Measurements from ENCODE around the gene AP2M1. TPM values are rescaled to one million over a fixed set of nuclear protein-coding genes. Genes with fewer than 3 reads are reported as not detected.

AP2M1 gene
- total RNA-seq, 1 experiment from 2014 or later, result 667 TPM

DNA sequence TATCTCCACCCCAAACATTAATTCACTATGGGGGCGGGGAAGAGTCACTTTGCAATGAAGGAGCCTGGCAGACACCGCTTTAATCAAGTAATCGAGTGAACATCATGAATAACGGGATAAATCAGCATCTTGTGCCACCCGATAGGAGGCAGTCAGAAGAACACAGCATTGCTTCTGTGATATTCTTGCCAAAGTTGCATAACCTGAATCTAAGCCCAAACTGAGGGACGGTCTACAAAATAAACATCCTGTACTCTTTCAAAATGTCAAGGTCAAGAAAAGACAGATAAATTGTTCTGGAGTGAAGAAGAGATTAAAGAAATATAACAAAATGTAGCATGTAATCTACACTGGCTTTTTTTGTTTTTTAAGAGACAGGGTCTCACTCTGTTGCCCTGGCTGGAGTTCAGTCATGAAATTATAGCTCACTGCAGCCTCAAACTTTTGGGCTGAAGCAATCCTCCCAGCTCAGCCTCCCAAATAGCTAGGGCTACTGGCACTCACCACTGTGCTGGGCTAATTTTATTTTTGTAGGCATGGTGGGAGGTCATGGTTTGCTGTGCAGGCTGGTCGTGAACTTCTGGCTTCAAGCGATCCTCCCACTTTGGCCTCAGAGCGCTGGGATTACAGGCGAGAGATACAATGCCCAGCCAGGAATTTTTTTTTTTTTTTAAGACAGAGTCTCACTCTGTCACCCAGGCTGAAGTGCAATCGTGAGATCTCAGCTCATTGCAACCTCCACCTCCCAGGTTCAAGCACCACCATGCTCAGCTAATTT lies 34.7 kb downstream of the AP2M1 start:
- no peak for DNase-seq
- H3K27me3 ChIP-seq (ENCODE audit: control insufficient read depth, insufficient read depth, low read length), result no peaks in the 10 kb centered on the region
- no peak overlapping the region for H3K4me3 ChIP-seq (ENCODE audit: insufficient read depth, low read depth, low read length)
- no peaks in the 10 kb centered on the region for H3K36me3 ChIP-seq (replicated peaks; ENCODE audit: control insufficient read depth, insufficient read depth, low read length)

DNA sequence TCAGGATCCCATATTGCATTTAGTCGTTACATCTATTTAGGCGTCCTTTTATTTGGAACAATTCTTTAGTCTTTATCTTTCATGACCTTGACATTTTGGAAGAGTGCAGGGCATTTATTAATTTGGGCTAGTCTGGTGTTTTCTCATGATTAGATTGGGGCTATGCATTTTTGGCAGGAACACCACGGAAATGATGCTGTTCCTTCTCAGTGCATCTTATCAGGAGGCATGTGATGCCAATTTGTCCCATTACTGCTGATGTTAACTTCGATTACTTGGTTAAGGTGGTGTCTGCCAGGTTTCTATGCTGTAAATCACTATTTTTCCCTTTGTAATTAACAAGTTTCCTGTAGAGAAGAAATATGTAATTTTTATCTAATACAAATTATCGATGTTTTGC lies 36.6 kb downstream of the AP2M1 start:
- Histone ChIP-seq H3K4me3 (ENCODE audit: insufficient read depth, low read depth, low read length) (no peak overlapping the region), H3K36me3 (replicated peaks; ENCODE audit: control insufficient read depth, insufficient read depth, low read length) (no peaks in the 10 kb centered on the region), H3K27me3 (ENCODE audit: control insufficient read depth, insufficient read depth, low read length) (no peaks in the 10 kb centered on the region)
- no peak for DNase-seq

DNA sequence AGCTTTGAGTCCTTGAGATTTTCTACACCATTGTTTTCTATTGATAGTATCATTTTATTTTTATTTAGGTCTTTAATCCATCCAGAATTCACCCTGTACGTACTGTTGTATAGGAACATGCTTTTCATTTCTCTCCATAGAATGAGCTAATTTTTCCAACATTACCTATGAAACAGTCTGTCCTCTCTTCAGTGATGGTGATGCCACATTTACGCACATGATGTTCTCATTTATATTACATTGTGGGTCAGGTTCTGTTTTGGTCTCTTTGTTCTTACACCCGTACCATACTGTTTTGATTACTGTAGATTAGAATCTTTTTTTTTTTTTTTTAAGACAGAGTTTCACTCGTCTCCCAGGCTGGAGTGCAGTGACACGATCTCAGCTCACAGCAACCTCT lies 37.1 kb downstream of the AP2M1 start:
- DNase-seq, result no peak
- H3K4me3 ChIP-seq (ENCODE audit: insufficient read depth, low read depth, low read length), result no peak overlapping the region
- H3K36me3 ChIP-seq (replicated peaks; ENCODE audit: control insufficient read depth, insufficient read depth, low read length), result no peaks in the 10 kb centered on the region
- H3K27me3 ChIP-seq (ENCODE audit: control insufficient read depth, insufficient read depth, low read length), result no peaks in the 10 kb centered on the region

DNA sequence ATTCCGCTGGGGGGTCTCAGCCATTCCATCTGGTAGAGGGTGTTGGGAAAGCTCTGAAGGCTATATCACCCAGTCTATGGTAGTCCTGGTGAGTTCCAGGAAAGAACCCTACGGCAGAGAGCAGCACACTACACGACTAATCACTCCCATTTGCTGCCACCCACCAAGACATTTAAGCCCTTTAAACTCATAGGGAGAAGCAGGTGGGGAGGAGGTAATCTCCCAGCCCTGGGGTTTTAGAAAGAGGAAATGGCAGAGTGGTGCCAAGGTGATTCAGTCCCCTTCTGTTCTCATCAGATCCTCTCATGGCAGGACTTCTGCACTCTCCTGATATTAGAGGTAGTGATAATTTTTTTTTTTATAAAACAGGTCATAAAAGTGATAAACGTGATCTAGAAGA lies 44.2 kb downstream of the AP2M1 start:
- Histone ChIP-seq H3K27me3 (ENCODE audit: control insufficient read depth, insufficient read depth, low read length) (no peaks in the 10 kb centered on the region), H3K4me3 (ENCODE audit: insufficient read depth, low read depth, low read length) (no peak overlapping the region), H3K36me3 (replicated peaks; ENCODE audit: control insufficient read depth, insufficient read depth, low read length) (no peaks in the 10 kb centered on the region)
- DNase-seq, result no peak

DNA sequence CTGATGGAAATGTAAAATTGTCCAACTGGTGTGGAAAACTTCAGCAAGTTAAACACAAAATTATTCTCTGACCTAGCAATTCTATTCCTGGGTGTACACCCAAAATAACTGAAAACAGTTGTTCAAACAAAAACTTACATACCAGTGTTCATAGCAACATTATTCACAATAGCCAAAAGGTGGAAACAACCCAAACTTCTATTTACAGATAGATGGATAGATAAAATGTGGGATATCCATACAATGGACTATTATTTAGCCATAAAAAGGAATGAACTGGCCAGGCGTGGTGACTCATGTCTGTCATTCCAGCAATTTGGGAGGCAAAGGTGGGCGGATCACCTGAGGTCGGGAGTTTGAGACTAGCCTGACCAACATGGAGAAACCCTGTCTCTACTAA lies 47.9 kb downstream of the AP2M1 start:
- Histone ChIP-seq H3K27me3 (ENCODE audit: control insufficient read depth, insufficient read depth, low read length) (peaks cover 3% of the 10 kb centered on the region), H3K36me3 (replicated peaks; ENCODE audit: control insufficient read depth, insufficient read depth, low read length) (no peaks in the 10 kb centered on the region), H3K4me3 (ENCODE audit: insufficient read depth, low read depth, low read length) (no peak overlapping the region)
- no peak for DNase-seq

DNA sequence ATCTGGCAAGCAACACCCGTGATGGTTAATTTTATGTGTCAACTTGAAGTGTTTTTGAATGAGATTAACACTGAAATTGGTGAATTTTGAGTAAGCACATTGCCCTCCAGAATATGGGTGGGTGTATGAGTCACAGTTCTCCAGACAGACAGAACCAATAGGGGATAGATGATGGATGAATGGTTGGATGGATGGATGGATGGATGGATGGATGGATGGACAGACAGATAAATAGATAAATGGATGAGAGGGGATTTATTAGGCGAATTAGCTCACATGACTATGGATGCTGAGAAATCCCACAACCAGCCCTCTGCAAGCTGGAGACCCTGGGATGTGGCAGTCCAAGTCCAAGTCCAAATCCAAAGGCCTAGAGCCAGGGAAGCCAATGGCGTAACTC lies 49.3 kb downstream of the AP2M1 start:
- Histone ChIP-seq H3K27me3 (ENCODE audit: control insufficient read depth, insufficient read depth, low read length) (peaks cover 17% of the 10 kb centered on the region), H3K36me3 (replicated peaks; ENCODE audit: control insufficient read depth, insufficient read depth, low read length) (no peaks in the 10 kb centered on the region), H3K4me3 (ENCODE audit: insufficient read depth, low read depth, low read length) (no peak overlapping the region)
- DNase-seq, result no peak

DNA sequence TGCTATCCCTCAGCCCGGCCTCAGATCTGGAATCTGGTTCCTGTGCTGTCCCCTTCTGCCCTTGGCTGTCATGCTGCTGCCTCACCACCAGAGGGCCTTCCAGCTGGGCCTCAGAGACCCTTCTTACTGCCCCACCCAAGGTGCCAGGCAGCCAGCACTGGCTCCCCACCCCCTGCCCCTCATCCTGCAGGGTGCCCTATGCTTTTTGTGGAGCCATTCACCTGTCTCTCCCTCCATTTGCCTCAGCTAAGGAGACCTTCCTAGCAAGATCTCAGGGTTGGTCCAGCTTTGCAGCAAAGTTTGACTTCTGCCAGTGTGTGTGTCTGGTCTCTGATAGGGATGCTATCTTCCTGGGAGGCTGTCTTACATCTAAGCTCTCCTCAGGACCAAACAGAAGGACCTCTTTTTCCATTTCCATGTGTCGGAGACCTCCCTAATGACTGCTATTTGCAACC lies 52.9 kb downstream of the AP2M1 start:
- H3K4me3 ChIP-seq (ENCODE audit: insufficient read depth, low read depth, low read length), result no peak overlapping the region
- peak; percentile 89 for DNase-seq
- no peaks in the 10 kb centered on the region for H3K36me3 ChIP-seq (replicated peaks; ENCODE audit: control insufficient read depth, insufficient read depth, low read length)
- peaks cover 52% of the 10 kb centered on the region for H3K27me3 ChIP-seq (ENCODE audit: control insufficient read depth, insufficient read depth, low read length)

DNA sequence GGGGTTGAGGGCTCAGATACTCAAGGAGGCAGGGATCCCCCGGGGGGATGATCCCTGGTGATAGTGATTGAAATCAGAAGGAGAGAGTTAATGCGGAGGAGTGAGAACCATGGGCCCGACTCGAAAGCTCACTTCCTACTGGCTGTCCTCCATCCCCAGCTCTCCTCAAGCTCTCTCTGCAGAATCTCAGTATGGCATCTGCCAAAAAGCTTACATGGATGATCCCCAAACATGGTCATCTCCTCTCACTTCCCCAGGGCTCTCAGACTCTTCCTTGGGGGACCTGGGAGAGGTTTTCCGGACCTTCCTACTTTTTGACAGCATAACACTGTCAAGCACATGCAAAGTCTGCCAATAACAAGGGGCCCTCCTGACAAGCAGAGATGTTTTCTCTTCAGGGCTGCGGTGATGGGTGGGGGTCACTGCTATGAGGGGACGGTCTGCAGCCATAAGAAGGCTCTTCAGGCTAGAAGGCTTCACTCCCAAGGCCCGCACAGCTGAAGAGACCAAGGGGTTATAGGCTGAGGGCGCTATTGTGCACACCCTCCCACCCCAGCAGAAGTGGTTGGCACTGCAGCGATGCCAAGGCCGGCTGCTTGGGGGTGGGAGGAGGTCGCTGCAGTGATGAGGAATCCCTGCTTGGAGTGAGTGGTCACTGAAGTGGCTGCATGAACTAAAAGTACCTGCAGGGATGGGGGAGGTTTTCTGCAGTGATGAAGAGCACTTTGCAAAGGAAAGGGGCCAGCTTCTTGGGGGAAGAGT lies 53.9 kb downstream of the AP2M1 start:
- Histone ChIP-seq H3K27me3 (ENCODE audit: control insufficient read depth, insufficient read depth, low read length) (peaks cover 58% of the 10 kb centered on the region), H3K36me3 (replicated peaks; ENCODE audit: control insufficient read depth, insufficient read depth, low read length) (no peaks in the 10 kb centered on the region), H3K4me3 (ENCODE audit: insufficient read depth, low read depth, low read length) (no peak overlapping the region; the same call in 1 of the 2 replicates)
- no peak for DNase-seq

DNA sequence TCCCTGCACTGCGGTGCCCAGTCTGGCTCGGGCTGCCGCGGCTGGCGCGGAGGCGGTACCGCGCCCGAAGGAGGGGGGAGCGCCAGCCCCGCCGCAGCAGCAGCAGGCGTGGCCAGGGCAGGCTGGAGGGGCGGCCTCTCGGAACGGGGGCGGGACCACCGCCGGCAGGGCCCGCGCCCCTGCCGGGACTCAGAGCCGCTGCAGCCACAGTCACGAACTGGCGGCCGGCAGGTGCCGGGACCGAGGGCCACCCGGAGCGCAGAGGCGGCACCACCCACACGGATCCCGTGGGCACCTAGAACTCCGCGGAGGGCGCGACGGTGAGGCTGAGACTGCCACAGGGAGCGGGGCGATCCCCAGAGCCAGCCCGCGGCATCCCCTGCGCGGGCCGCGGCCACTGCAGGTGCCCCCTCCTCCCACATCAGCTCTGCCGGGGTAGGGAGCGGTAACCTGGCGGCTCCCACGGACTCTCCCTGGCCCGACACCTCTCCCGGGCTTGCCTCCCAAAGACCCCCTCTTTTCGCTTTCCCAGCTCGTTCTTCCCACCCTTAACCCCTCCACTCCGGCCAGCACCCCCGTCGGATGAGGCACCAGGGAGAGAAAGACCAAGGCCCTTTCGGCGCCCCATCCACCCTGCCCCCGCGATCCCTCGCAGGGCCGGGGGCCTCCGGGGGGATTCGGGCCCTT lies 54.9 kb downstream of the AP2M1 start, which contains the start of gene VWA5B2:
TSS of gene VWA5B2 (plus strand) at position 192 of the 687 bp plus-strand sequence. CDS start 944 bp downstream, outside the sequence.
- DNase-seq, result peak; percentile 99
- H3K4me3 ChIP-seq (ENCODE audit: insufficient read depth, low read depth, low read length), result peak within 1 kb of the TSS; percentile 45
- peaks cover 58% of the 10 kb centered on the region for H3K27me3 ChIP-seq (ENCODE audit: control insufficient read depth, insufficient read depth, low read length)
- H3K36me3 ChIP-seq (replicated peaks; ENCODE audit: control insufficient read depth, insufficient read depth, low read length), result no peaks in the 10 kb centered on the region

DNA sequence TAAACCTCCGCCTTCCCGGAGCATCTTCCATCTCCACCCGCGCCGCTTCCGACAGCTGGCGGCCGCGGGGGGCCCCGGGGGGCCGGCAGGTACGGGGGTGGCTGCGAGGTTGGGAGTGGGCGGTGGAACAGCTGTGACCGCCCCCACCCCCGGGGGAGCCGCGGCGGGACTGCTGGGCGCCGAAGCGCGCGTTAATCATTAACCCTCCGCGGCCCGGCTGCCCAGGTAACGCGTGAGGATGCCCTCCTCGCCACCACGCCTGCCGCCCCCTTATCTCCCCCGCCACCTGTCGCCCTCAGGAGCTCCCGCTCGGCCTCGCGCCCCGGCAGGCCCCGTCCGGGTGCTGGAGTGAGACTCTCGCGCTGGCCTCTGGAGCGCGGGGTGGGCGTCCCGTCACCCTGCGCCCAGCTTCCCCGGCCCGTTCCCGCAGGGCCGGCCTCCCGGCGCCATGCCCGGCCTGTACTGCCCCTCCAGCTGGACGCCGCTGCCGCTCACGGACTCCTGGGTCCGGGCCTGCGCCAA lies 55.5 kb downstream of the AP2M1 start:
- DNase-seq, result peak; percentile 85
- Histone ChIP-seq H3K36me3 (replicated peaks; ENCODE audit: control insufficient read depth, insufficient read depth, low read length) (no peaks in the 10 kb centered on the region), H3K27me3 (ENCODE audit: control insufficient read depth, insufficient read depth, low read length) (peaks cover 58% of the 10 kb centered on the region), H3K4me3 (ENCODE audit: insufficient read depth, low read depth, low read length) (peak overlapping the region; percentile 42; the same call in 1 of the 2 replicates)

DNA sequence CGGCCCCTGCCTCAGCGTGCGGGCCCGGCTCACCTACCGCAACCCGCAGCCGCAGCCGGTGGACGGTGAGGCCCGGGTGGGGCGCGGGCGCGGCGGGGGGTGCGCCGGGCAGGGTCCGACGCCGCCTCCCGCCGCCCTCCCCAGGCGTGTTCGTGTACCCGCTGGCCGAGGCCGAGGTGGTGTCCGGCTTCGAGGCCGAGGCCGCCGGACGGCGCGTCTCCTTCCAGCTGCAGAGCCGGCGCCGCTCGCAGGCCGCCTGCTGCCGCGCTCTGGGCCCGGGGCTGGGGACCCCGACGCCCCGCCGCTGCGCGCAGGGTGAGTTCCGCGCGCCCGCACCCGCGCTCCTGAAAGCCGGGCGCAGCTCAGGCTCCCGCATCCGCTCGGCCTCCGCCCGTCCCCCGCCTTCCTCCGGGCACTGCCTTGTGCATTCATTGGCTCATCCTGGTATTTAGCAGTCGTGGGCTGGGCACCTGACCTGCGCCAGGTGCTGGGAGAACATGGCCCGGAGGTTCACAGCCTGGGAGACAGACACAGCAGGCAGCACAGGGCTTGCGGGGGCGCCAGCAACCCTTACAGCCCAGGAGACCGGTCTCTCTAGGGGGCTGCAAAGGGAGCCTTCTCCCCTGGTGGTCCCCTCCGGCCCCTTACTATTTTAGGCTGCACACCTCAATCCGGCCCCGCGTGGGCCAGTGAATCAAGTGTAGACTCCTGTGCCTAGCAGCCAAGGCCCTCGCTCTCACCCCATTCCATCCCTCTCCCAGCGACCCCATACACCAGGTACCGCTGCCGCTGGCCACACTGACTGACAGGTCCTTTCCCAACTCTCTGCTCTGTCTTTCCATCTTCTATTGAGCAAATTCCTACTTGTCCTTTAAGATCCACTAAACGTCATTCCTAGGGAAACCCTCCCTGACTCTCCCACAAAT lies 56.2 kb downstream of the AP2M1 start:
- peak; percentile 86 for DNase-seq
- H3K27me3 ChIP-seq (ENCODE audit: control insufficient read depth, insufficient read depth, low read length), result peaks cover 58% of the 10 kb centered on the region
- H3K4me3 ChIP-seq (ENCODE audit: insufficient read depth, low read depth, low read length), result peak overlapping the region; percentile 42; the same call in 1 of the 2 replicates

DNA sequence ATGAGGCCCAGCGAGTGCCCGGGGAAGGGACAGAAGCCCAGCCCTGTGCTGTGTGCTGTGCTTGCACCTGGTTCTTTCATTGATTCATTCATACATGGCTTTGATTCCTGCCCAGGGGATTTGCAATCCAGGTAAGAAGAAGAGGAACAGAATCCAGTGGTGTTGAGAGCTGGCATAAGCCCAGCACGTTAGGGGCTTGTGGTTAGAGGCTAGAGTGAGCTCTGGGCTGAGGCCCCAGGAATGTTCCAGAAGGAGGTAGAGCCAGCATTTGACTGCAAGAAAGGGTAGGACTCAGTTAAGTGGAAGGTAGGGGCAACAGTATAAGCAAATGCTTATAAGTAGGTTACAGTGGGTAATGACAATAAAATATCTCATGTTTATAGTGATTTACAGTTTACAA lies 57.0 kb downstream of the AP2M1 start:
- no peak overlapping the region for H3K4me3 ChIP-seq (ENCODE audit: insufficient read depth, low read depth, low read length)
- peaks cover 56% of the 10 kb centered on the region for H3K27me3 ChIP-seq (ENCODE audit: control insufficient read depth, insufficient read depth, low read length)
- peak; percentile 22 for DNase-seq
- no peaks in the 10 kb centered on the region for H3K36me3 ChIP-seq (replicated peaks; ENCODE audit: control insufficient read depth, insufficient read depth, low read length)

More for the DNA sequence above, 56.2 kb downstream of the AP2M1 start:
- no peaks in the 10 kb centered on the region for H3K36me3 ChIP-seq (replicated peaks; ENCODE audit: control insufficient read depth, insufficient read depth, low read length)

DNA sequence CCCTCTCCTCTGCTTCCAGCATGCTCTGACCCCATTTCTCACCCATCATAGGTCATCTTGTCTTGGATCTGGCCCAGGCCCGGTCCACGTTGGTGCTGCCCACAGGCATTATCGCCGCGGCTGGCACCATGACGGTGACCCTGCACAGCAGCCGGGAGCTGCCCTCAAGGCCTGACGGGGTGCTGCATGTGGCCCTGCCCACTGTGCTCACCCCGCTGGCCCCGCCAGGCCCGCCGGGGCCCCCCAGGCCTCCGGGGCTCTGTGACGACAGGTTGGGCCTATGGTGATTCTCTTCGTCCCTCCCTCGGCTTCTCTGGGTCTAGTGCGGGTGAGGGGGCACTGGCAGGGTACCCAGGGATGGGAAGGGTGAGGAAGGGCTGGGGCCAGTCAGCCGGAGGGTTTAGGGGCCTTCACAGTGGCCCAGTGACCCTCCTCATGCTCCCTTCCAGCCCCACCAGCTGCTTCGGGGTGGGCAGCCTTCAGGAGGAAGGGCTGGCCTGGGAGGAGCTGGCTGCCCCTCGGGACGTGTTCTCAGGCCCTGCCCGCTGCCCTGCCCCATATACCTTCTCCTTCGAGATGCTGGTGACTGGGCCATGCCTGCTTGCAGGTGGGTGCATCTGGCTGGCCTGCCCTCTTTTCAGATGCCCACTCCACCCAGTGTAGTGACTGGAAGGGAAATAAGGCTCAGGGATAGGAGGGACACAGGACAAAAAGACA lies 58.6 kb downstream of the AP2M1 start:
- DNase-seq, result peak; percentile 44
- peaks cover 47% of the 10 kb centered on the region for H3K27me3 ChIP-seq (ENCODE audit: control insufficient read depth, insufficient read depth, low read length)
- no peaks in the 10 kb centered on the region for H3K36me3 ChIP-seq (replicated peaks; ENCODE audit: control insufficient read depth, insufficient read depth, low read length)
- no peak overlapping the region for H3K4me3 ChIP-seq (ENCODE audit: insufficient read depth, low read depth, low read length)
